ENCODE measurements around the gene JAKMIP1.

Gene JAKMIP1

DNA sequence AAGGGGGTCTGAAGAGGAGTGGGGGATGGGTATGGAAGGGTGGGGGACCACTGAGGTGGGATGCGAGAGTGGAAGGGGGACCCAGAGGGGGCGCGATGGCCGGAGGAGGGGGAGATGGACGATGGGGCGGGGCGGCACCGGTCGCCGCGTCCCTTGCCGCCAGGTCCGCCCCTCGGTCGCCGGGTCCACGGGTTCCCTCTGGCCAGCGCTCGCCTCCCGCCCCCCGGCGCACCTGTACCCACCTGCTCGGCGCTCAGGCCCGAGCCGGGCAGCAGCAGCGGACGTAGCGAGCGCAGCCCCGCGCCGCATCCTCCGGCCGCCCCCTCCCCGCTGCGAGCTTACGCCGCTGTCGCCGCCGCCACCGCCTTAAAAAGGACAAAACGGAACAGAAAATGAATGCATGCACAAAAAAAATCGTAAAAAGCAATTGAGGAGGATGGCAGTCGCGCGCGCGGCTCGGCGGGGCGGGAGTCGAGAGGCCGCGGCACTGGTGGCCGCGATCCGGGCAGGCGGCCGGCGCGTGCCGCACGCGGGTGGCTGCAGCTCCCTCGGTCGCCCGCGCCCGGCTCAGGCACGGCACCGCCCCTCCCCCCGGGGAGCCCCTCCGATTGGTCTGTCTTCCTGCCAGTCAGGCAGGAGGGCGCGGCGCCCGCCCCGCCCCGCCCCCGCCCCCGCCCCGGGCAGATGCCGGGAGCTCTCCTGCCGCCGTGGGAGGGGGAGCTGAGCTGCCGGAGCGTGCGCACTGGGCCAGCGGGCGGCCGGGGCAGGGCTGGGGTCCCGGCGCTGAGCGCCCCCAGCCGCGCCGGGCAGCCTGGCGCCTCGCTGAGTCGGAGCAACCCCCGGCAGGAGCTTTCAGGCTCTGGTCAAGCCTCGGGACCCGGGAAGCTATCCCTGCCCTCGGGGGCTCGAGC, at the start of gene JAKMIP1:
TSS of gene JAKMIP1 (minus strand) at position 539 of the 911 bp plus-strand sequence. CDS start 87,699 bp downstream, outside the sequence.
- peak; percentile 95 for DNase-seq

DNA sequence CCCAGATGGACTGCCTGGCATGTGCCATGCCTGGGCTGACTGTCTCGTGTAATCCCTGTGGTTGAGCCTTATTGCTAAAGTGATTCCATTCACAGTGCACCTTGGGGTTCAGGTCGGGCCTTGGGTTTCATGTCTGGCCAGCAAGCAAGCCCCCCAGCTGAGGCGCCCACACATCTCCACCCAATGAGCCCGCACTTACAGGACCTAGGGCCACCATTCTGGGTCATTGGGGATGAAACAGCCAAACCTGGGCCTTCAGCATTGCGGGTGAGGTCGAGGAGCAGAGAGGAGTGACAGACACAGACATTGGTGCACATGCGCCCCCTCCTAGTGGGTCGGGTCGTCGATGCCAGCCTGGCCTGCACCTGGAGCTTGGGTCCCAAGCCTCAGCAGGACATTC, 48.0 kb upstream of the JAKMIP1 start:
- DNase-seq = no peak

DNA sequence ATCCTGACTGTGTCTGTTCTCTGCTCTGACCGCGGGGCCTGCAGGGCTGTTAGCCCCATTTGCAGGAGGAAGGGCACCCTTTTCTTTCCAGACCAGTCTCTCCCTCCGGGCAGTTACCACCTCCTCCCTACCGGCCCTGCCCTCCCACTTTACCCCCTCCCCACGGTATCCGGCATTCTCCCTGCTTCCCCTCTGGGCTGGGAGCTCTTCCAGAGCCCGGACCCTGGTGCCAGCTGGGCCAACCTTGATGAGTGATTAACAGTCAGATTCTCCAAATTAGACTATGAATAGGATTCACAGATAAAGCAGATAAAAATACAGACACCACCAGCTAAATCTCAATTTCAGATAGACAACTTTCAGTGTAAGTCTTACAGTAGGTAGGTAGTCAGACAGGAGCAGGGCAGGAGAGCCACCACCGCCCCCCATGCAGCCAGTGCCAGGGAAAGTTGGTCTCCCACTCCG, 45.9 kb upstream of the JAKMIP1 start:
- no peak for DNase-seq

DNA sequence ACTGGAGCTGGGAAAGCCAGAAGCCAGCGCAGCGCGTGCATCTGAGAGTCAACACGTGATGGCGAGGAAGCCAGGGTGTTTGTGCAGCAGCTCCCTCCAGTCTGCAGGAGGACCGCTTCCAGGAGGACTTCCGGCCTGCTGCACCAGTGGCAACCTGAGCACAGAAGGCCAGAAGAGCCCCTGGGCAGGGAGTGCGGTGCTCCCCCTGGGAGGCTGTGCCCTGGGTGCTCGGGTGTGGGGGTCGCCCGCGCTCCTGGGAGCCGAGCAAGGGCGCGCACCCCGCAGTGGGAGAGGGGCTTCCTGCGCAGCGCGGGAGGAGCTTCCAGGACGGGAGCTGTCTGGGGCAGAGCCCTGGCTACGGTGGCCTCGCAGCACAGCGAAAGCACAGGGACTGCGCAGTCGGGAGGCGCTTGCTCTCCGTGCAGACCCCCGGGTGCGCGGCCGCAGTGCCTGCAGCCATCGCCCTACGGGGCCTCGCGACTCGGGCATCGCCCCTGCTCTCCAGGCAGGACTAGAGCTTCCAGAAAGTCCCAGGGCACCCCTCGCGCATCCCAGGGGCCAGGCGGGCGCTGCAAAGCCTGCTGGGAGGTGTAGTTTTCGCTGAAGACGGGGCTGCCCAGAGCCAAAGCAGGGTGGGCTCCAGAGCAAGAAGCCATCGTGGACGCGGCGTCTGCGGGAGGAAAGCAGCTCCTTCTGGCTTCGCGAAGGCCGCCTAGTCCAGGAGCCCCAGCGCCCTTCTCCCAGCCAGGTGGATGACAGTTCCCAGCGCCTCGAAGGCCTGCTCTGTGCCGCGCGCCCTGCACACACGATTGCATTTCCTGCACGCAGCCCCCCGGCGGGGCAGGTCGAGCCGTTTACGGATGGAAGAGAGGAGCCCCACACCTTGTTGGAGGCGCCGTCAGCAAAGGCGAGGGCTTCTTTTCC, 45.2 kb upstream of the JAKMIP1 start:
- no peak for DNase-seq

DNA sequence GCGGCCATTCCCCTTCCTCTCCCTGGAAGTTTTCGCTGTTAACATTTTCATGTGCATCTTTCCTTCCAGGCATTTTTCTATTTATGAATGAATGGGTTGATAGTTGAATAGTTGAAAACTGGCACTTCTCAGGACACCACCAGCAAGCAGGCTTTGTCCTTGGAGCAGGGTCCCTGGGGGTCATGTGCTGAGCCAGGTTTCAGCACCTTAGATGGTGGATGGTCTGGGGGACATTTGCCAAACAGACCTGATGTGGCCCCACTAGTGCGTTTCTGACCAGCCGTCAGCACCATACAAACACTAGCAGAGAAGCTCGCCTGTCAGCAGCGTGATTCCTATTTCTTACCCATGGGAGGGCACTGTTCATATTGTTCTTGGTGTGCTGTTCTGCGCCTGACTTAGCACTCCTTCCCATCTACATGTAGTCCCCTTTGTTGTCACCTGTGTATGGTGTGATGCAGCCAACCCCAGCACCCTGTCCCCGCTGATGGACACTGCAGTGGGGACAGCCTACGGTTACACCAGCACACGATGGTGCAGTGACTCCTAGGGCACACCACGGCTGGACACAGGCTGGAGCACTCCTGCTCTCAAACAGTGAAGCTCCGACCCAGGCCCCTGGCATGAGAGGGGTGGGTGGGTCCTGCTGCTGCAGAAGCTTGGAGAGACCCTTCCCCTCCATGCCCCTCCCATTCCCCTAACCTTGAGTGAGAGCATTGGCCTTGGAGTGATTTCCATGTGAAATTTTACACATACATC, 42.1 kb upstream of the JAKMIP1 start:
- DNase-seq = no peak

DNA sequence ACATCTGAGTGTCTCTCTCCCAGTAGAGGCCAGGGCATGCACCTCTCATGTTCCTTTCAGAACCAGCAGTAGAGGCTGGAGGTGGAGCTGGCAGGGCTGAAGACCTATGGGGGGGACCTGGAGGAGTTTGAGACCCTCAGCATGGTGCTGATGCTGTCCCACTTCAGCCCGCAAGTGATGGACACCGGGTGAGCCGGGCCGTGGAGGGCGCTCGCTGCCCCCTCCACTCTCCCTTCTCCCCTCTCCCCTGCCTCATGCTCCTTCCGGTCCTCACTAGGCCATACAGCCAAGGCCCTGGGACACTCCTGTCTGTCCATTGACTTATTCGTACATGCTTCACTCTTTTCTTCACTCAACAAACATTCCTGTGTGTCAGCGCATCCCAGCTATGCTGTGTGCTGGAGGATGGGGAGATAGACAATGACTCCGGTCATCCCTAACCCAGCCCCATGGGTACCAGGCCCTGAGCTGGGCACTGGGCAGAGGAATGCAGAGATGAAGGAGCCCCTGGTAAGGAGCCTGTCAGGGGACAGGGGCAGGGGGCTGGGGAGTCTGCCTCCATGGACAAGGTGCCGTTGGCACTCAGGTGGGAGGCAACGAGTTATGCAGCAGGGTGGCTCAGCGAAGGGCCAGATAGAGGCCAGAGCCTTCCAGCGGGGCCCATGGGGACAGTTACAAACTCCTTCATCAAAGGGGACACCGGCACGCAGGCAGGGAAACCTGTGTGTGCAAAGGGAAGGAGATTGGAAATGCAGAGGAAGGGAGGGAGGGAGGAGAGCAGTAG, 40.9 kb upstream of the JAKMIP1 start:
- DNase-seq = no peak

DNA sequence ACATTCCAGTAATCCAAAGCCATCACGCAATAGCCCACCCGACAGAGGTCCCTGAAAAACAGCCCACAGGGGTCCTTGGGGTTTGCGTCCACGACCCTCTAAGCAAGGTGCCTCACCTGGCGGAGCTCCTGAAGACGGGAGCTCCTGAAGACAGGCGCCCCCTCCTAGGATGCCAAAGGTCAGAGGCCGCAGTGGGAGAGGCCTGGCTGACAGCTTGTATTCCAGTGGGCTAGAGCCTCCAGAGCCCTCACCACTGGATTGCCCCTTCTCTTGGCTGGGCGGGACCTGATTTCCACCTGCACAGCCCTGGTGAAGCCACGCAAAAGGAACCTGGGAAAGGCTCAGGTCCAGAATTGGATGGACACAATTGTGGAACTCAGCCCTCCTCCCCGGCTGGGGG, 39.6 kb upstream of the JAKMIP1 start:
- no peak for DNase-seq

DNA sequence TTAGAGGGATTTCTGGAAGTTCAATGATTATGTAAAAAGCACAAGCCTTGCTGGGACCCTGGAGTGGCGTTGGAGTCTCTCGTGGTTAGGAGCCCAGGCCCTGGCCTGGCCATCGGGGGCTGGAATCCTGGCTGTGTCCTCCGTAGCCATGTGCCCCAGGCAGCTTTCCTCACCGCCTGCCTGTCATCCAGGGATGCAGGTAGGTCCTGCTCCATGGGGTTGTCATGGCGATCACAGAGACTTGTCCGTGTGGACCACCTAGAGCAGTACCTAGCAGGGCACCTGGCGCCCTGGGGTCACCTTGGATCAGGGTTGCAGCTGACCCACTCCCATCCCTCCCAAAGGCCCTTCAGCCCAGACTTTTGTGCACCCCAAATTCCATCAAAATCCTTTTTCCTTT, 39.1 kb upstream of the JAKMIP1 start:
- DNase-seq = no peak

DNA sequence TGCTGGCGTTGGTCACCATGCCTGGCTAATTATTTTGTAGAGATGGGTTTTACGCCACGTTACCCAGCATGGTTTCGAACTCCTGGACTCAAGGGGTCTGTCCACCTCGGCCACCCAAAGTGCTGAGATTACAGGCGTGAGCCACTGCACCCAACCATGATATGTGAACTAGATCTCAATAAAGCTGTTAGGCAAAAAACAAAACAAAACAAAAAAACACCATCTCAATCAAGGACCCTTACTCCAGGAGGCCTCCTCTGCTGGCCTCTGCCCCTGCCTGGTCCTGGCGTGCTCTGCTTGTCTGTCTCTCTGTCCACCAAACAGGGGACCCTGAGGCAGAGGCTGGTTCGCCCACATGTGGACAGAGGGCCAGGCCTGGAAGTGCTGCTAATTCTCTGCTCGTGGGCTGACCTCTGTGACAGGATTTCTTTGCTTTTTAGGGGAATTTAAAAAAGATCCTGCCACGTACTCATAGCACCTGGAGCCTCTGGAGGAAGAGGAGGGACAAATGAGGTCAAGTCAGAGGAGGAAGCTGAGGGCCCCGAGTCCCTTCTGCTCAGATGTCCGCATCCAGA, 36.6 kb upstream of the JAKMIP1 start:
- DNase-seq = no peak

DNA sequence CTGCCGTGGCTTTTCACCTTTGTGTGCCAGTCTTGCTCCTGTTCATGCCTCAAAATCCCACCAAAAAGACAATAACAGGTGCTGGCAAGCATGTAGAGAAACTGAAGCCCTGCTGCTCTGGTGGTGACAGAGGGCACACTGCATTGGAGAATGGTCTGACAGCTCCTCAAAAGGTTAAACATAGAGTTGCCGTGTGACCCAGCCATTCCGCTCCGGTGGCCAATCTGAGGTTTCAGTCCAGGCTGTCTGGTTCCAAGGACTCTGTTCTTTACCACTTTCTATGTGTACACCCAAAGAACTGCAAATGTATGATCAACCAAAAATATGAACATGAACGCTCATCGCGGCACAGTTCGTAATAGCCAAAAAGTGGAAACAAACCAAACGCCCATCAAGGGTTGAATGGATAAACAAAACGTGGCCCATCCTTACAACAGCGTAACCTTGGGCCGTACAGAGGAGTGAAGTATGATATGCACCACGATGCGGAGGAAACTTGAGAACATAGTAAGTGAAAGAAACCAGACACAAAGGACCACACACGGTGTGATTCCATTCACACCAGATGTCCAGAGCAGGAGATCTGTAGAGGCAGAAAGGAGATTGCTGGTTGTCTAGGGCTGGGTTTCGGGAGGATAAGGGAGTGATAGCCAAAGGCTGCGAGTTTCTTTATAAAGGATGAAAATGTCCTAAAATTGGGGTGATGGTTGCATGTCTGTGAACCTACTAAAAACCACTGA, 35.7 kb upstream of the JAKMIP1 start:
- DNase-seq = no peak

DNA sequence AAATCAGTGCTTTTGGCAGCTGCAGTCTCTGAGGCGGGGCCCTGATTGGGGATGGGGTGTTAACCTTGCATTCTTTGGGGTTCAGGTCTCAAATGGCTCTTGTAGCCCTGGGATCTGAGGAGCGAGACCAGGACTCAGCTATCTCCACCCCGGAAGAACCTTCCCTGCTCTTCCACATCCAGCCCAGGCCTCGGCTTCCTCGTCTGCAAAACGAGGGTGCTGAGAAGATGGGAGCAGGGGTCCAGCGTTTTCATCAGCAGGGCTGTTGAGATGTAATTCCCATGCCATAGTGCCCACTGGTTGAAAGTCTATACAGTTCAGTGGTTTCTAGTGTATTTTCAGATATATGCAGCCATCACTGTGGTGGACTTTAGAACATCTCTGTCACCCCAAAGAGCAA, 34.7 kb upstream of the JAKMIP1 start:
- no peak for DNase-seq

DNA sequence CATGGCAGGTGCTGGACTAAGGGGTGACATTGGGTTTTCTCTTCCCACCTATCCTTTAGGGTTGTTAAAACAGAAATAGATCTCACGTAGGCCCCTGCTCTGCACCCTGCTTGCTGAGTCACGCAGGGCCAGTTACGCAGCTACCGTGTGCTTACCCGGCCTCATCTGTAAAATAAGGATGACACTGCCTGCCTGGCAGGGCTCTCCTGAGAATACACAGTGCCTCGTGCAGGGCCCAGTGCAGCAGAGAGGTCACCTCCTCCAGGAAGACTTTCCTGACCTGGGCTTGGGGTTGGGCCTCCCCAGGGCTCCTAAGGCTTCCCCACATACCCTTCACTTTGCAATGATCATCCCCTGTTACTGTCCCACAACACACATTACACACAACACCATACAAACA, 33.6 kb upstream of the JAKMIP1 start:
- DNase-seq = no peak

DNA sequence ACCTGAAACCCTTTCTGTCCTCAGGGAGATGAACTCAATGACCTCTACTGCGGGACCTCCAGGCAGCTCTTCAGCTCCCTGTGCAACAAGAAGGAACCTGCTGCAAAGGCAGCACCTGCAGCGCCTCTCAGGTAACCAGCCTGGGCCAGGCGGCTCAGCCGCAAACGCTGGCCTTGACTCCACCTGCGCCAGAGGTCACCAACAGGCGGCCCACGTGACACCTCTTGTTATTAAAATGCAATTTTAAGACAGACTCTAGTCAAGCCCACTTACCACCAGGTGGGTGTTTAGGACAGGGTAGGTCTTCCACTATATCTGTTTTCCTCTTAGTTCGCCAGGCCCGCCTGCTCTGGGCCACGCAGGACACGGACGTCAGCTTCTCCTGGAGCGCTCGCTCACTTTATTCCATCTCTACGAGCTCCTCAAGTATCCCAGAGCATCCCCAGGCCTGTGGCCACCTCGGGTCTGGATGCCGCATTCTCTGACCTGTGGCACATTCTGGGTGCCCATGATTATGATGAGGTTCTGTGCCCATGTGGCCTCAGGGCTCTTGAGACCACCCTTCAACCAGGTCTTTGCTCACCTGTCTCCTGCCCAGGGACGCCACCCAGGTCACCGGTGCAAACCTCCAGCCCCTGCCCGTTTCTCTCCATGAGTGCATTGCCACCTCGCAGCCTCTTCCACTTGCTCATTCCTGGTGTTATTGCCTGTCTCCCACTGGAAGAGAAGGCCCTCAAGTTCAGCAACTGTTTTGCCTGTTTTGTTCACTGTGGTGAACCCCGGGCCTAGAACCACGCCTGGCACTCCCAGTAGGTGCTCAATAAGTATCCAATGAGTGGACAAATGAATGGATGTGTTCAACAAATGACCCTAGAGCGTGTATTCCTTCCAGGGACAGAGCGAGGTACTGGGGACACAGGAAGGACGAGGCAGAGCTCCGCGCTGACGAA, 32.8 kb upstream of the JAKMIP1 start:
- no peak for DNase-seq

DNA sequence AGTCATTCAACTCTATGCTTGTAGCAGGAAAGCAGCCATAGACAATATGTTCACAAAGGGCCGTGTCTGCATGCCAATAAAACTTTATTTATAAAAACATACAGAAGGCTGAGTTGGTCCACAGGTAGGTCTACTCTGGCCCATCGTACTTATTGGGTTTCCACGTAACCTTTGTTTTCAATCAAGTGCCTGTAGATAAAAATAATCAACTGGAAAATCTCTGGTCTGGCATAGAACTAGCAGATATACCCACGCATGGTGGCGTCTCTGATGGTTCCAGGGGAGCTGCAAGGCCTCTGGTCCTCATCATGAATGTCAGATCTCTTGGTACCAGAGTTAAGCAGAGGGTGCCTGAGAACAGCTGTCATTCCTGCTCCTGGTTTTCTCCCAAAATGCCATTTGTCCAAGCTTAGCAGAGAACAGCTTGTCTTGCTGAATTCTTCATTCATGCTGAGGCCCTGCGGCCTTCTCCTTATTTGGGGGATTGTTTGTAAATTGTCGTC, 31.4 kb upstream of the JAKMIP1 start:
- DNase-seq = no peak

DNA sequence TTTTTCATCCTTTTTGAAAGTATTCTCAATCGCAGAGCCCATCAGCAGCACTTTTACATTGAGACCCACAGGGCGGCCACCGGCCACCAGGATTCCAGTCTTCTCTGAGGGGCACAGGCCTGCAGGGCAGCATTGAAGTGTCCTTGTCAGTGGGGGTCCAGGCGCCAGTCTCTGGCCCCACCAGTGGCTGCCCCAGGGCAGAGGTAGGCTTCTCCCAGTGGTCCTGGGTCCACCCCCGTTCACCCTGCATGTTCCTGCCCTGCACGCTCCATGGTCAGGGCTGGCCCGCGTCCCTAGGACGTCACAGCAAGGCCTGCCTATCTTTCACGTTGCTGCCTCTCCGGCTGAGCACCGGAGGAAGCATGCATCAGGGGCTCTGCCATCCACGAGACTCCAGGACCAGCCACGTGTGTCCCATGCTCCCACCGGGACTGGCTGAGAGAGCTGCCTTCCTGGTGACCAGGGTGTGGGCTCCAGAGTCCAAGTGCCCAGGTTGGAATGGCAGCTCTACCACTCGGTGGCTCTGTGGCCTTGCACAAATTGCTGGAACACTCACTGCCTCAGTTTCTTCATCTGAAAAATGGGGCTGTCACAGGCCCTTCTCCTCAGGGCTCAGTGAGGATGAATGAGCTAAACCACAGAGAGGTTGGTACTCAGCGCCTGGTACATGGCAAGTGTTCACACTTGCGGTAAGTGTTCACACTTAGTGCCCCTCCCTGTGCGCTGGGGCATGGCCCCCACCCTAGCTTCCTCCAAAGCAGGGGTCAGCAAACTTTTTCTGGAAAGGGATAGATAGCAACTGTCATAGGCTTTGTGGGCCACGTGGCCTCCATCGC, 30.7 kb upstream of the JAKMIP1 start:
- DNase-seq = no peak

DNA sequence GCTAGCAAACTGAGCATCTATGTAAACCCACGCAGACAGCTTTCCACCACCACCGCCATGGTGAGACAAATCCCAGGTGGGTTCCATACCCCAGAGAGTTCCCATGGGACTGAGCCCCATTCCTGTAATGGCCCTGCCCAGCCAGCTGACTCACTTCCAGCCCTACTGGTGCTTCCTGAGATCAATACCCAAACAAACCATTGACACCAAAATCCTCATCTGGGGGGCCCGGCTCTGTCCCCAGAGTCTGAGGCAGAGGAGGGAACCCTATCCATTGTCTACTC, 30.1 kb upstream of the JAKMIP1 start:
- no peak for DNase-seq

DNA sequence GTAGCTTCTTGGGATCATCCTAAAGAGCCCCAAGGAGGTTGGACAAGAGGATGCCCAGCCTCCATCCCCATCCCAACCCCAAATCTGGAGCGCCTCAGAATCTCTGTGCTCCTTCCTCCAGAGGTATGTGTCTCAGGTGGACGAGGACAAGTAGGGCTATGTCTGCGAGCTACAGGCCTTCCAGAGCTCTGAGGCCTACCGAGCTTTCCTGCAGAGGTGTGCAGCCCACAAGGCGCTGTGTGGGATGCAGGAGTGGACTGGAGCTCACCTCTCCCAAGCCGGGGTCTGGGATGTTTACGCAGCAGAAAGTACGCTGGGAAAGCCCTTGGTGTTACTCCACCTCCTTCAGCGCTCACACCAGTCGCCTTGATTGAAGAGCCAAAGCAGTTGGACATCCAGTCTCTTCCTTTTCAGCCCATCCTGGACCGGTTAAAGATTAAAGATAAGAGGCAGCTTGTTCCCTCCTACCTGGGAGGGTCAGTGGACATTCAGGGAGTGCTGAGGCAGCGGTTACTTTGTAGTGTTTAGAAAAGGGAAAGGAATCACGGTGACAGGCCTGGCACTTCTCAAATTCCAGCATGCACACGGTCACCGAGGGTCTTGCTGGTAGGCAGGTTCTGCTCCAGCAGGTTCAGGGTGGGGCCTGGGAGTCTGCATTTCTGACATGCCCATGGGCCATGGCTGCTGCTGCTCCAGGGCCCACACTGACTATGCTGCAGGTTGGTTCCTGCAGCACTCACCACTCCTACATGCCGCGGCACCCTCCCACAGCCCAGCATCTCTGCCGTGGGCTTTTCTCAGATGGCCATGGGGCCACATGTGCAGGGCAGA, 29.5 kb upstream of the JAKMIP1 start:
- DNase-seq = no peak

DNA sequence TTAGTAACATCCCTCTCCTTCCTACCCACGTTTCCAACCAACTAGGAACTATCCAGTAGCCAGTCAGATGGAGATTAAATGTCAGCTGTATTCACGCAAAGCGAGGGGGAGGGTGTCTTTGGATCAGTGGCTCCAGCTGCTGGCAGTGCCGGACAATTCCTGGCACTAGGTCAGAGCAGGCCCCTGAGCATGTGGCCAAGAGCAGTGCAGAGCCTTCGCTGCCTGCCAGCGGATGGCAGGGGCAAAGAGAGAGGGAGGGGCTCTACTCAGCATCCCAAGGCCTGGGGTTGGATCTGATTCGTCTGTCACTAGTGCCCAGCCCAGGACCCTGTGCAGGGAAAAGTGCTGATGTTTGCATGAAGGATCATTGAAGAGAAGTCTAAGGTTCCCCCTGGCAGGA, 28.7 kb upstream of the JAKMIP1 start:
- DNase-seq = no peak
